TTC549 (cell line): ENCODE results near the gene AGAP5.
"Not testable (repeated sequence)": the region's sequence is repeated elsewhere in the genome, so short reads cannot be mapped to it uniquely, and the experiment has no call there.

Experiments used
- FAIRE-seq: peaks from 2 replicates; lab custom pipeline; 2012; peaks lifted over from hg19 to GRCh38; lab: Jason Lieb, UNC

AGAP5 gene

GRCh38 chr10:73714483-73714882 is 16.6 kb upstream of the AGAP5 start:
- FAIRE-seq, result not testable (repeated sequence)

GRCh38 chr10:73713912-73714311 is 16.0 kb upstream of the AGAP5 start:
- FAIRE-seq, result not testable (repeated sequence)

- not testable (repeated sequence) for FAIRE-seq
These were observed 13.8 kb upstream of the AGAP5 start for GRCh38 chr10:73711683-73712082.

DNA sequence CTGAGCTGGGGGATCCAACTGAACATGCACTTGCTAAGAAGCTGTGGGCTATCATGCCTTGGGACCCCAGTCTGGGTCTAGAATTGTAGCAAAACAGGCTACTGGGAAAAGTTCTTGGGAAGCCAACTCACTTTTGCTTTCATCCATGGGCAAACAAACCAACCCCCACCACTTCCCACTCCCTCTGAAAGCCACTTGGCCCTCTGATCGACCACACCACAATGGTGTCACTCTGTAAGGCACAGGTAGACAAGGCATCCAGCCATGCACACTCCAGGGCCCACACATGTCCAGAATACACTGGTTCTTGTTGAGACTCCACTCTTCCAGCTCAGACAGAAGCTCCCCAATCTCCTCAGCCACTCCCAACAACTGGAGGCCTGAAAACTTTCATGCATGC is 10.2 kb upstream of the AGAP5 start:
- FAIRE-seq, result not testable (repeated sequence)

DNA sequence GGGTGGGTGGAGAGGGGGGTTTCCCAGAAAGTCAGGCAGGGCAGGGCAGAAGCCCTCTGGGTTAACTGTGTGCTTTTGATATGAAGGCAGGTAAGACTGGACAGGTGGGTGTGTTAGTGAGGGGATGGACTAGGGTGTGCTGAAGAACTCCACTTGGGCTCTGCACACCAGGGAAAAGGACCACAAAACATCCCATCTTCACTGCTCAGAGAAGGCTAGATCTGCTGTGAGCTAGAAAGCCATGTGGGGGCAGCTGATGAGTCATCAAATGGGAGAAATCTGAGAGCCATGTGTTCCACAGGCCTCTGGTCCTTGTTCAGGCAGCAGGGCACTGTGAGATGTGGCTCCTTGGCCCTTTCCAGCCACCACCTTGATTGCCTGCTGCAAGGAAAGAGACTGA is 9.7 kb upstream of the AGAP5 start:
- not testable (repeated sequence) for FAIRE-seq

- not testable (repeated sequence) for FAIRE-seq
These were observed 8.6 kb upstream of the AGAP5 start for GRCh38 chr10:73706488-73706887.

DNA sequence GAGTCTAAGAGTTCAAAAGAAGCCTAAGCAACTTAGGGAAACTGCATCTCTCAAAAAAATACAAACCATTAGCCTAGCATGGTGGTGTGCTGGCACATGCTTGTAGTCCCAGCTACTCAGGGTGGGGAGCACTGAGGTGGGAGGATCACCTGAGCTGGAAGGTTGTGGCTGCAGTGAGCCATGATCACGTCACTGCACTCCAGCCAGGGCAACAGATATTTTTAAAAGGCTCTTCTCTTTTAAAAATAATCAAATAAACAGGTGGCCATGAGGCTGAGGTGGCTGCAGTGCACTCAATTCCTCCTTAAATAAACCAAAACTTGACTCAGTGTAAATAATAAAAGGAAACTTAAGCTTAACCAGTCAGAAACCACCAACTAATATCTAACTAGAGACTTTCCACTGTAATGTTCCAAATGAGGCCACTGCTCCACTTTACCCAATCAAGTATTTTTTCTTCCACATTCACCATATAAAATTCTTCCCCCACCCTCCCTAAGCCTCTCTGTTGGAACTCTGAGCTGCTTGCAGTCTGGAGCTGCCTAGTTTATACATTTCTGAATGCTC is 7.7 kb upstream of the AGAP5 start:
- not testable (repeated sequence) for FAIRE-seq

DNA sequence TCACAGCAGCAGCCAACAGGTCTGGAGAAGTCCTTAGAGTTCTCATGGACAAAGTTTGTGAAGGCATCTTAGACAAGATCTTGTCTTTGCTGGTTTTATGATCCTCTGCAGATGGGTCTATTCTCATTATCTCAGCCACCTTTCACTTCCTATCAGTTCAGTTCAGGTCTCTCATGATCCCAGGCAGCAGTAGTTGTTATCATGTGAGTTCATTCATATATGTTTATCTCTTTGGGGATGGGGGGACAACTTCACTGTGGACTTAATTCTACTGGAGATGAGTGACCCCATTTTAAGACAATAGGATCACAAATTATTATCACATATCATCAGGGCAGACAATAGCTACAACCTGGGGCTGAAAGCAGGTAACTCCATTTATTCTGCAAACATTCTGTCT is 6.0 kb upstream of the AGAP5 start:
- not testable (repeated sequence) for FAIRE-seq

DNA sequence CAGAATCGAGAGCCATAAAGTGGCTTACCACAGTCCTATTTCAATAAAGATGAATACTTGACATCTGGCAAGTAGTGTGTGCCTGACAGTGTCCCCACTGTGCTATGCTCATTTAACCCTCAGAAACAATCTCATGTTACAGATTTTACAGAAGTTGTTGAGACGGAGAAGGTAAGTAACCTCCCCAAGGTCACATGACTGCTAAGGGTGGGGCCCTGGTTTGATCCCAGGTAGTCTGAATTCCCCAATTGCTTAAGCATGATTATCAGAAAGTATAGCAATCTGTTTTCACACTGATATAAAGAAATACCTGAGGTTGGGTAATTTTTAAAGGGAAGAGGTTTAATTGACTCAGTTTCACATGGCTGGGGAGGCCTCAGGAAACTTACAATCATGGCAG is 910 bp upstream of the AGAP5 start:
- FAIRE-seq, result not testable (repeated sequence)

GRCh38 chr10:73695302-73695701 is 2.6 kb downstream of the AGAP5 start:
- not testable (repeated sequence) for FAIRE-seq

DNA sequence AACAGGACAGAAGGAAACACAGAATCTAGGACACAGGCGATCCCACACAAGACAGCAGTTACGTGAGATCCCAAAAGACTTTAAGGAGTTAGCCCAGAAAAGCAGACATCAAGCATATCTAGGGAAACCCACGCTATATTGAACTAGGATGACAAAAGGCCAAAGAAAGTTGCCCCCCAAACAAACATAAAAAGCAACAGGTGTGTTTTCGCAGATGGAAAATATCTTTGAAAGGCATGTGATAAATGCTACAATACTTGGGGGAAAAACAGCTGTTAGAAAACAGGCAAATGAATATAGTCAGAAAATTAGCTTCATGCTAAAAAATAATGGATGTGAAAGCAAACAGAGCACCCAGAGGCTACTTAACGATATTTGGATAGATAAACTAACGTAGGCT is 7.2 kb downstream of the AGAP5 start:
- FAIRE-seq, result not testable (repeated sequence)

DNA sequence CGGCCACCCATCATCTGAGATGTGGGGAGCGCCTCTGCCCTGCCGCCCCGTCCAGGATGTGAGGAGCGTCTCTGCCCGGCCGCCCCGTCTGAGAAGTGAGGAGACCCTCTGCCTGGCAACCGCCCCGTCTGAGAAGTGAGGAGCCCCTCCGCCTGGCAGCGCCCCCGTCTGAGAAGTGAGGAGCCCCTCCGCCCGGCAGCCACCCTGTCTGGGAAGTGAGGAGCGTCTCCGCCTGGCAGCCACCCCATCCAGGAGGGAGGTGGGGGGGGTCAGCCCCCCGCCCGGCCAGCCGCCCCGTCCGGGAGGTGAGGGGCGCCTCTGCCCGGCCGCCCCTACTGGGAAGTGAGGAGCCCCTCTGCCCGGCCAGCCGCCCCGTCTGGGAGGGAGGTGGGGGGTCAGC is 8.3 kb downstream of the AGAP5 start:
- not testable (repeated sequence) for FAIRE-seq

GRCh38 chr10:73687641-73688040 is 10.3 kb downstream of the AGAP5 start:
- not testable (repeated sequence) for FAIRE-seq

DNA sequence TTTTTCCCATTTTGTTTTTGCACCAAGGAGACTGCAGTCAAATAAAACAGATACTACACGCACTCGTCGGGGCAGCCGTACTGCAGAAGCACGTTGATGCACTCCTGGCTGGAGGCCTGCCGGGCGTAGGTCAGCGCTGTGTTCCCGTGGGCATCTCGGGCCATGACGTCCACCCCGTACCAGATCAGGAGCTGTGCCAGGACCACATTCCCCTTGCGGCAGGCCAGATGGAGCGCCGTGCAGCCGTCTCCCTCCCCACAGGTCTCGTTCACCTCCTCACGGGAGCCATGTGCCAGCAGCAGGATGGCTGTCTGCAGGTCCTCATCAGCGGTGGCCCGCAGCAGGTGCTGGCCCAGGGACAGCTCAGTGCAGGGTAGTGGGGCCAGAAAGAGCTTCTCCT is 23.4 kb downstream of the AGAP5 start:
- FAIRE-seq, result not testable (repeated sequence)

- not testable (repeated sequence) for FAIRE-seq
These were observed 29.5 kb downstream of the AGAP5 start for GRCh38 chr10:73668378-73668777.

GRCh38 chr10:73666153-73666809 is 31.6 kb downstream of the AGAP5 start:
- not testable (repeated sequence) for FAIRE-seq

DNA sequence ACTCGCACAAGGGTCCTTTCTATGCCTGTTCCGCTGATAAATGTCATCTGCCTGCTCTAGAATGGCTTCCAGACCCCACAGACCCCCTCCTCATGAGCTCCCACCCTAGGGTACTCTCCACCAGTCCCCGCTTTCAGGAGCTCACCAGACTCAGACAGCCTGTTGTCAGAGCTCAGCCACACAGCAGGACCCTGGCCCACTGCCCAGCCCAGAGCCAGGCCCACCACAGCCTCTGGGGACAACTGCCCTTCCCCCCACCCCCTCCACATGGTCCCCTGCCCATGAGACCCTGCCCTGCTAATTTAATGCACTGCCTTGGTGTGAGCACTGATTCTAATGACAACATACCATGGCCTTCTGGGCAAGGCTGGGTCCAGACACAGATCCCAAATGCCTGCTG is 32.3 kb downstream of the AGAP5 start:
- not testable (repeated sequence) for FAIRE-seq

GRCh38 chr10:73664156-73665040 is 33.5 kb downstream of the AGAP5 start:
- FAIRE-seq, result not testable (repeated sequence)

DNA sequence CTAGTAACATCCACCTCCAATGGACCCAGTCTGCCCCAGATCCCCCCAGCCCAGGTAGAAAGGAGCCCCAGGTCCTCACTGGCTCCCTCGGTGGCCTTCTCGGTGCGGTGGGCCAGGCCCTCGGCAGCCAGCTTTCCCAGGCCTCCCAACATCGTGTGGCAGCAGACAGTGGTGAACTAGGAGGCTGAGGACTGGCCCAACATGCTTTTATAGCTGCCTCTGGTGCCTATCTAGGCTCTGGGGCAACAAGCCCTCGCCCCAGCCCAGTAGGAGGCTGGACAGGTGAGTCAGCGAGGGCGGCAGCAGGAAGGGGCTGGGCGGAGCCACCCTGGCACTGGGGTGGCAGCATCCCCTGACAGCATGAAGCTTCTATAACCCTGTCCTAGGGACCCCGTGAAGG is 34.3 kb downstream of the AGAP5 start:
- FAIRE-seq, result not testable (repeated sequence)

GRCh38 chr10:73662705-73663104 is 35.2 kb downstream of the AGAP5 start:
- FAIRE-seq, result not testable (repeated sequence)

GRCh38 chr10:73655990-73656298 is 42.0 kb downstream of the AGAP5 start, which contains the start of gene SYNPO2L:
Gene SYNPO2L, minus strand, starts transcription at chr10:73656029. Its CDS starts 107 bp downstream, at chr10:73655922.
- no peak for FAIRE-seq

DNA sequence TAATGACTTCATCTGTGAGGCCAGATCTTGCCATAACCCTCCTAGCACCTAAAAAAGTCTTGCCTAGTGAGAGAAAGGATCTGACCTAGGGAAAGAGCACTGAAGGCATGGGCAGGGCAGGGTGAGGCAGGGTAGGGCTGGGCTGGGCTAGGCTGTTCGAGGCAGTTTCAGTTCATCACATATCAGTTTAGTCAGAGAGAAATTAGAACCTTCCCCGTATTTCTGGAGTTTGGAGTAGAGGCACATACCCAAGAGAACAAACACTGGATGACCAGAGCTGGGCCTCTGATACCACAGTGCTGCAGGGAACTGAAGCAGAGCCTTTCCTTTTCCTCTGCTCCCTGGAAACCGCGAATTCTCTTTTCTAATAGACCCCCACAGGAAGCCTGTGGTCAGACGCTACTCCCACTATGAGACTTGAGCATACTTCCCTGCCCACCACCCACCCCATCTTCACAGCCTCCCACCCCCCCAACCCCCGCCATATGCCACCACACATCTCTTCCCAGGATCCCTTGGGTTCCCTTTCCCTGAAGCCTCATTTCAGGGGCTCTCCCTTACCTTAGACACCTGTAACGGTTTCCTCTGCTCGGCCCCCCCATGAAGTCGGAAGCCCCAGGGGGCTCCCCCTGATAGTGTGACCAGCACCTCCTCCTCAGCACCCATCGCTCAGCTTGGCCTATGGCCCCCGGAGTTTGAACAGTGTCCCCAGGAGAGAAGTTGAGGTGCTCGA is 42.5 kb downstream of the AGAP5 start:
- FAIRE-seq, result no peak
